ENCODE results near the gene SCRN1.

SCRN1 gene, protein sequence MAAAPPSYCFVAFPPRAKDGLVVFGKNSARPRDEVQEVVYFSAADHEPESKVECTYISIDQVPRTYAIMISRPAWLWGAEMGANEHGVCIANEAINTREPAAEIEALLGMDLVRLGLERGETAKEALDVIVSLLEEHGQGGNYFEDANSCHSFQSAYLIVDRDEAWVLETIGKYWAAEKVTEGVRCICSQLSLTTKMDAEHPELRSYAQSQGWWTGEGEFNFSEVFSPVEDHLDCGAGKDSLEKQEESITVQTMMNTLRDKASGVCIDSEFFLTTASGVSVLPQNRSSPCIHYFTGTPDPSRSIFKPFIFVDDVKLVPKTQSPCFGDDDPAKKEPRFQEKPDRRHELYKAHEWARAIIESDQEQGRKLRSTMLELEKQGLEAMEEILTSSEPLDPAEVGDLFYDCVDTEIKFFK

DNA sequence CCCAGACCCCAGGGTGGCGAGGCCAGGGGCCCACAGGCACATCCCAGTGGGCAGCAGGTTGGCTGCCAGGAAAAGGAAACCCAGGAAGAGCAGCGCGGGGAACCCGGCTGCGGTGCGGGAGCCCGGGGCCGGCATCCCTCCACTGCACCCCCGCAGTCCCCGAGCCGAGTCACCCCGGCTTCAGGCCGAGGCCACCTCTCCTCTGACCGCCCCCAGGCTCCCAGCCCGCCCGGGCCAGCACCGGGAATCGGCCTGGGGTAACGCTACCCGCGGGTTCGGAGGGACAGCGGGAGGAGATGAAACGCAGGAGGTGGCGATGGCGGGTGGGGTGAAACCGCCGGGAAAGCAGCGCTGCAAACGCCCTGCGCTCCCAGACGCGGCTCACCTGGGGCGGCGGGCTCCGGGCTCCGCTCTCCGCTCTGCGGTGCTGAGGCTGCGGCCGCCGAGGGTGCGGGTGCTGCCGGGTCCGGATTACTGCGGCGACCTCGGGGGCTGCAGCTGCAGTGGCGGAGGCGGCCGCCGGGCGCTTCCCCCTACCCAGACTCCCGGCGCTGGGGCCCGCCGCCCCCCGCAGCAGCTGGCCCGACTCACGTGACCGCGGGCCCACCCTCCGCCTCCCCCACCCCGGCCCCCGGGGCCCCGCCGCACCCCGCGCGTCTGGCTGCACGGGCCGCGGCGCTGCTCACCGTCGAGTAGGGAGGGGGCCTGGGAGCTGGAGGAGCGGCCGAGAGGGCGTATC lies at the start of gene SCRN1:
Gene SCRN1, minus strand, starts transcription at position 545 of the 739 bp plus-strand sequence. CDS start 20,734 bp downstream, outside the sequence.
- peak within 1 kb of the TSS in 4 of 5 donors; percentile 70 to 84 (median 81) for H3K9ac ChIP-seq (ENCODE audit: low read length in 5 of 5)
- peaks cover 0 to 29% (median 25%) of the 10 kb centered on the region in 5 donors for H3K4me1 ChIP-seq (ENCODE audit: control insufficient read depth in 5 of 5, insufficient read depth in 5 of 5, low read length in 5 of 5)

DNA sequence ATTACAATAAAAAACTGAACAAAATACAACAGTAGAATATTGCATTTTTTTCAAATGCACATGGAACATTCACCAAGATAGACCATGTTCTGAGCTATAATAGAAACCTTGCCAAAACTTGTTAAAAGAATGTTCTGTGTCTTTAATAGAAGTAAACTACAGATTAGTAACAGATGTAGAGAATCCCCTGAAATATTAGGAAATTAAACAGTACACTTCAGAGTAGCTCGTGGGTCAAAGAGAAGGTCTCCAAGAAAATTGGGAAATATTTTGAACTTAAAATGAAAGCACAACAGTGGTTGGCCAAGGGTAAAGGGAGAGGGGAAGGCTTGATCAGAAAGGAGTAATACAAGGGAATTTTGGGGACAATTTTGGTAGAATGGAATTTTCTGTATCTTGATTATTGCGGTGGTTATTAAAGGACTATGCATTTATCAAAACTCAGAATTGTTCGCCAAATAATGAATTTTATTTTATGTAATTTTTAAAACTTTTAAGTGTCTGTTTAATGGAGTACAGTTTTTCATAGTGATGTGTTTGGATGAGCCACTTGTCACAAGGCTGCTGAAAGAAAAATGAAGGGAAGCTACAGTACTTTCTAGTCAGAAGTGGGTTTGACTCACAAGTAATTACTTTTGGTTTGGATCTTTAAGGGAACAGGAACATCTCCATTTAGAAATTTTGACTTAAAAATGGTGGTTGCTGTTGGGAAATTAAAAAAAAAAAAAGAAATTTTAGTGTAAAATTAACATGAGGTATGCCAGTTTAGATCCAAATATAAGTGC lies 48.8 kb upstream of the SCRN1 start:
- Histone ChIP-seq H3K27ac (ENCODE audit: low read depth, low read length) (peak overlapping the region; percentile 11), H3K36me3 (ENCODE audit: control insufficient read depth in 5 of 5, insufficient read depth in 5 of 5, low read length in 5 of 5) (no peaks in the 10 kb centered on the region), H3K9me3 (ENCODE audit: control insufficient read depth in 5 of 5, low read length in 5 of 5) (no peaks in the 10 kb centered on the region), H3K9ac (ENCODE audit: low read length in 5 of 5) (no peak overlapping the region), H3K27me3 (ENCODE audit: control insufficient read depth in 5 of 5, insufficient read depth in 4 of 5, low read length in 5 of 5) (no peaks in the 10 kb centered on the region), H3K4me1 (ENCODE audit: control insufficient read depth in 5 of 5, insufficient read depth in 5 of 5, low read length in 5 of 5) (peaks cover 0 to 17% (median 12%) of the 10 kb centered on the region in 5 donors), H3K4me3 (ENCODE audit: low read depth in 1 of 5, low read length in 5 of 5) (no peak overlapping the region)

More for the DNA sequence above, at the start of gene SCRN1:
- Histone ChIP-seq H3K36me3 (ENCODE audit: control insufficient read depth in 5 of 5, insufficient read depth in 5 of 5, low read length in 5 of 5) (no peaks in the 10 kb centered on the region), H3K4me3 (ENCODE audit: low read depth in 1 of 5, low read length in 5 of 5) (peak within 1 kb of the TSS; percentile 68 to 92 (median 77)), H3K27ac (ENCODE audit: low read depth, low read length) (peak within 1 kb of the TSS; percentile 67), H3K9me3 (ENCODE audit: control insufficient read depth in 5 of 5, low read length in 5 of 5) (peaks cover 2 to 12% (median 10%) of the 10 kb centered on the region in 5 donors), H3K27me3 (ENCODE audit: control insufficient read depth in 5 of 5, insufficient read depth in 4 of 5, low read length in 5 of 5) (no peaks in the 10 kb centered on the region)

DNA sequence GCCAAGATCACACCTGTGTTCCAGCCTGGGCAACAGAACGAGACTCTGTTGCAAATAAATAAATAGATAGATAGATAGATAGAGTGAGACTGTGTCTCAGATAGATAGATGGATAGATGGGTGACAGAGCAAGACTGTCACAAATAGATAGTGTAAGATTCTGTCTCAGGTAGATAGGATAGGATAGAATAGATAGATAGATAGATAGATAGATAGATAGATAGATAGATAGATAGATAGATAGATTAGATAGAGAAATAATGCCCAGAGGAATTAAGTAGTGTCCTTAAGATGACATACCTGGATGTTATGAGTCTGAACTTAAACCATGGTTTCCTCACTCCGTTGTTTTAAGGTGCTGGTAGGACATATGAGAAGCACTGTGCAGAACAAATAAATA lies 46.6 kb upstream of the SCRN1 start:
- H3K4me1 ChIP-seq (ENCODE audit: control insufficient read depth in 5 of 5, insufficient read depth in 5 of 5, low read length in 5 of 5) = peaks cover 0 to 24% (median 17%) of the 10 kb centered on the region in 5 donors

DNA sequence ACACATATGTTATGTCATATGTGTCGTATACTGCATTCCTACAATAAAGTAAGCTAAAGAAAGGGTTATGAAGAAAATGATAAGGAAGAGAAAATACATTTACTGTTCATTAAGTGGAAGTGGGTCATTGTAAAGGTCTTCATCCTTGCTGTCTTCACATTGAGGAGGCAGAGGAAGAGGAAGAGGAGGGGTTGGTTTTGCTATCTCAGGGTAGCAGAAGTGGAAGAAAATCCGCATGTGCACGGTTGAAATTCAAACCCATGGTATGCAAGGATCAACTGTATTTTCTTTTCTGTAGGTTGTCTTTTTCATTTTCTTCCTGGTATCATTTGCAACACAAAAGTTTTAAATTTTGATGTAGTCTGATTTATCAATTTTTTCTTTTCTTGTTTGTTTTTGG lies 44.9 kb upstream of the SCRN1 start:
- no peak overlapping the region for H3K9ac ChIP-seq (ENCODE audit: low read length in 5 of 5)
- peaks cover 0 to 27% (median 16%) of the 10 kb centered on the region in 5 donors for H3K4me1 ChIP-seq (ENCODE audit: control insufficient read depth in 5 of 5, insufficient read depth in 5 of 5, low read length in 5 of 5)
- no peak overlapping the region for H3K4me3 ChIP-seq (ENCODE audit: low read depth in 1 of 5, low read length in 5 of 5)
- H3K27ac ChIP-seq (ENCODE audit: low read depth, low read length) = no peak overlapping the region
- no peaks in the 10 kb centered on the region for H3K9me3 ChIP-seq (ENCODE audit: control insufficient read depth in 5 of 5, low read length in 5 of 5)
- no peaks in the 10 kb centered on the region for H3K36me3 ChIP-seq (ENCODE audit: control insufficient read depth in 5 of 5, insufficient read depth in 5 of 5, low read length in 5 of 5)
- no peaks in the 10 kb centered on the region for H3K27me3 ChIP-seq (ENCODE audit: control insufficient read depth in 5 of 5, insufficient read depth in 4 of 5, low read length in 5 of 5)

More for the DNA sequence above, 46.6 kb upstream of the SCRN1 start:
- no peak overlapping the region for H3K4me3 ChIP-seq (ENCODE audit: low read depth in 1 of 5, low read length in 5 of 5)
- no peaks in the 10 kb centered on the region for H3K36me3 ChIP-seq (ENCODE audit: control insufficient read depth in 5 of 5, insufficient read depth in 5 of 5, low read length in 5 of 5)
- H3K9ac ChIP-seq (ENCODE audit: low read length in 5 of 5) = no peak overlapping the region
- H3K27ac ChIP-seq (ENCODE audit: low read depth, low read length) = no peak overlapping the region
- no peaks in the 10 kb centered on the region for H3K27me3 ChIP-seq (ENCODE audit: control insufficient read depth in 5 of 5, insufficient read depth in 4 of 5, low read length in 5 of 5)
- no peaks in the 10 kb centered on the region for H3K9me3 ChIP-seq (ENCODE audit: control insufficient read depth in 5 of 5, low read length in 5 of 5)

DNA sequence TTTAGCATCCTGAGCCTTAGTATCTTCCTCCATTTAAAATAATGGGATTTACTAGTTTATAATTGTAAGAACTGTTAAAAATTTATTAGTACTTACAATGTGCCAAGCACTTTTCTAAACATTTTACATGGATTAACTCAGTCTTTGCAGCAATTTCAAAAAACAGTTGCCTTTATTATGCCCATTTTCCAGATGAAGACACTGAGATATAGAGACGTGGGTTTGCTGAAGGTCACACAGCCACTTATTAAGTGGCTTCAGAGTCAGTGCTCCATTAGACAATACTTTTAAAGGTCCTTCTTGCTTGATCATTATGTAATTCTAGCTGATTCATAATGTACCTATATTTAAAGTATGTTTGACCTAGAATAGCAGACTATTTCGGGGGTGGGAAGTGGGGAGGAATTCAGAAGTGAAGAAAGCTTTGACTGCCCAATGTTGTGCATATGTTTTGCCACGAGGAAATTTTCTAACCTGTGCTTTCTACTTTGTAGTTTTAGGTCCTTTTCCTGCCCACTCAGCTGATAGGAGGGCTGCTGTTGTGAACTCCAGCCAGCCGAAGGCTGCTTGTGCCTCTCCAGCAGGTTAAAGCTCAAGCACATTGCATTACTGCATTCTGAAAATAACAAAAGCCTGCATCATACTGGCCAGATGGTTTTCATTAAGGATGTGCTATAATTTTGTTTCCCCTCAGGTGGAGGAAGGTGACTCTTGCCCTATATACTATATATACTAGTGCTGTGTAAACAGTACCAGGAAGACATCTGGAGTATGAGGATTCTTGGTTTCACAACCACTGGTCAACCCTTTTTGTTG lies 42.9 kb upstream of the SCRN1 start:
- no peak overlapping the region for H3K4me3 ChIP-seq (ENCODE audit: low read depth in 1 of 5, low read length in 5 of 5)
- no peaks in the 10 kb centered on the region for H3K27me3 ChIP-seq (ENCODE audit: control insufficient read depth in 5 of 5, insufficient read depth in 4 of 5, low read length in 5 of 5)
- H3K27ac ChIP-seq (ENCODE audit: low read depth, low read length) = no peak overlapping the region
- no peaks in the 10 kb centered on the region for H3K9me3 ChIP-seq (ENCODE audit: control insufficient read depth in 5 of 5, low read length in 5 of 5)
- peak overlapping the region in 1 of 5 donors; percentile 44 for H3K9ac ChIP-seq (ENCODE audit: low read length in 5 of 5)
- no peaks in the 10 kb centered on the region for H3K36me3 ChIP-seq (ENCODE audit: control insufficient read depth in 5 of 5, insufficient read depth in 5 of 5, low read length in 5 of 5)
- peaks cover 4 to 32% (median 24%) of the 10 kb centered on the region in 5 donors for H3K4me1 ChIP-seq (ENCODE audit: control insufficient read depth in 5 of 5, insufficient read depth in 5 of 5, low read length in 5 of 5)

DNA sequence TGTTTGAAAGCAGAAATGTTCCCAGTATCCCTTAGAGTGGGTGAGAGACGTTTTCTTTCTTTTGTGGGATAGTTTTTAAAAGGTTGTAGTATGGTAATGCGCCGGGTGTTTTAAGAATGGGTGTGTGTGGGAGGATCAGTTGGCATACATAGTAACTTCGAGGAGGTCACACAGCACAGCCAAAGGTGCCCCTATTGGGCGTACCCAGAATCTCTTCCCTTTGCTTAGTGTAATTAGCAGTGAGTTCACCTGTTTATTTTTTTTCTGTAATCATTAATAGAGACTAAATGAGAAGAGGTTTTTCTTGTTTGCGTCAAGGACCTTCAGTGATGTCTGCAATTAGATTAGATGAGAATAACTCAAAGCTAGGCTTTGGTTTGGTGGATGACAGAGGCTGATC lies 40.1 kb upstream of the SCRN1 start:
- H3K9me3 ChIP-seq (ENCODE audit: control insufficient read depth in 5 of 5, low read length in 5 of 5) = no peaks in the 10 kb centered on the region
- H3K4me3 ChIP-seq (ENCODE audit: low read depth in 1 of 5, low read length in 5 of 5) = peak overlapping the region in 4 of 5 donors; percentile 68 to 98 (median 82)
- H3K9ac ChIP-seq (ENCODE audit: low read length in 5 of 5) = peak overlapping the region in 3 of 5 donors; percentile 5 to 95 (median 87)
- H3K4me1 ChIP-seq (ENCODE audit: control insufficient read depth in 5 of 5, insufficient read depth in 5 of 5, low read length in 5 of 5) = peaks cover 4 to 54% (median 45%) of the 10 kb centered on the region in 5 donors
- H3K27me3 ChIP-seq (ENCODE audit: control insufficient read depth in 5 of 5, insufficient read depth in 4 of 5, low read length in 5 of 5) = no peaks in the 10 kb centered on the region
- no peaks in the 10 kb centered on the region for H3K36me3 ChIP-seq (ENCODE audit: control insufficient read depth in 5 of 5, insufficient read depth in 5 of 5, low read length in 5 of 5)
- H3K27ac ChIP-seq (ENCODE audit: low read depth, low read length) = no peak overlapping the region

DNA sequence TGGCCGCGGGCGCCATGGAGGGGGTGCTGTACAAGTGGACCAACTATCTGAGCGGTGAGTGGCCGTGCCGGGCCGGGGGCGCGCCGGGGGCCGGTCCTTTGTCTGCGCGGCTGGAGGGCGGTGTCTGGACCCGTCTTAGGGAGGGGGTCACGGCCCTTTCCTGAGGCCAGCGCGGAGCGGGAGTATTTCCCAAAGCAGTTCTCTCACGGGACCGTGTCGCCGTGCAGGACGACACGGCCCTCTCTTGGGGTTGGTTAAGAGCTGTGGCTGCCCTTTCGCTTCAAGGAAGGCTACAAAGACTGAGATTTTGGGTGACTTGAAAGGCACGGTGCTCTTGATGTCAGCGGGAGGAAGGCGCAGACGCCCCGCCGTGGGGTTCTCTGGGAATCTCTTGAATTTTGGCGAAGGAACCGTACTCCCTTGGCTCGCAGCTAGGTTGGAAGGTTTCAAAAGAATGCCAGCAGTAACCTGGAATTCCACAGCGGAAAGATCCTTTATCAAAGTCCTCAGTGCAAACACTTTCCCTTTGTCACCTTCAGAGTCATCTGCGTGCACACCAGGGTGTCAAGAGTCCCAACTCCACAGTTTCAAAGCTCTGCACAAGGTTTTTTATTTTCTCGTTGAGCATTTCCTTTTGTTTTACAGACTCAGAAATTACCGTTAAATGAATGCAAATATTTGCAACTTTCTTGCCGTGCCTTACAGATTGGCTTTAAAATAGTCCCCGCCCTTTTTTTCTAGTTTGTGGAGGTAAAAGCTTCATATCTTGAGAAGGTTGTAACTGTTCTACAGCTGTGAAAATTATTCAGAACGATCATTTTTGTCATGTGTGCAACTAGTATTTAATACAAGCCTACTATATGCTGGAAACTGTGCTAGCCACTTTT lies 39.4 kb upstream of the SCRN1 start:
- H3K9ac ChIP-seq (ENCODE audit: low read length in 5 of 5) = peak overlapping the region; percentile 63 to 95 (median 87)
- no peaks in the 10 kb centered on the region for H3K9me3 ChIP-seq (ENCODE audit: control insufficient read depth in 5 of 5, low read length in 5 of 5)
- H3K27me3 ChIP-seq (ENCODE audit: control insufficient read depth in 5 of 5, insufficient read depth in 4 of 5, low read length in 5 of 5) = no peaks in the 10 kb centered on the region
- H3K36me3 ChIP-seq (ENCODE audit: control insufficient read depth in 5 of 5, insufficient read depth in 5 of 5, low read length in 5 of 5) = no peaks in the 10 kb centered on the region
- peak overlapping the region; percentile 89 for H3K27ac ChIP-seq (ENCODE audit: low read depth, low read length)
- peaks cover 4 to 55% (median 45%) of the 10 kb centered on the region in 5 donors for H3K4me1 ChIP-seq (ENCODE audit: control insufficient read depth in 5 of 5, insufficient read depth in 5 of 5, low read length in 5 of 5)
- peak overlapping the region; percentile 68 to 98 (median 89) for H3K4me3 ChIP-seq (ENCODE audit: low read depth in 1 of 5, low read length in 5 of 5)

DNA sequence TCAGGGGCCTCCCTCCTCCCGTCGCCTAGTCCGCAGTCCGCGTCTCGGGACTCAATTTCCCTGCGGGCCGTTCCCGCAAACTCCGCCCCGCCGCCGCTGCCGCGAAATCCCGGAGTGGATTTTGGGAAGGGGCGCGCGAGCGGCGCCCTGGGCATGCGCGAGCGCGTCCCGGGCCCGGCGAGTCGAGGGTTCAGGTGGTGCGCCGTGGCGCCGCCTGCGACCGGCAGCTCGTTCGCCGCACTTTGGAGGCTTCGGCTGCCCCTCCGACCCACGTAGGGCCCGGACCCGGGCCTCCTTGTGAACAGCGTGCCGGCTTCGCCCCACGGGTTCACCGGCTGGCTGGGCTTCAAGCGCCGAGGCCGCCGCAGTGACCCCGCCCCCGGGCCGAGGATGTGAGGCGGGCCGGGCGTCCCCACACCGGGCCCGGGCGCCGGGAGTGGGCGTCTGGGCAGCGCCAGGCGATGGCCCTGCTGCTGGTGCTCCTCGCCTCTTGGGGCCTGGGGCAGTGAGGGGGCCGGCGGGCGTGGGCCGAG lies 38.7 kb upstream of the SCRN1 start, which contains the start of gene PLEKHA8:
Gene PLEKHA8, plus strand, starts transcription at position 197 of the 533 bp plus-strand sequence. CDS start 351 bp downstream, outside the sequence.
- Histone ChIP-seq H3K27ac (ENCODE audit: low read depth, low read length) (peak within 1 kb of the TSS; percentile 89), H3K36me3 (ENCODE audit: control insufficient read depth in 5 of 5, insufficient read depth in 5 of 5, low read length in 5 of 5) (no peaks in the 10 kb centered on the region), H3K9ac (ENCODE audit: low read length in 5 of 5) (peak within 1 kb of the TSS; percentile 63 to 95 (median 87)), H3K4me3 (ENCODE audit: low read depth in 1 of 5, low read length in 5 of 5) (peak within 1 kb of the TSS; percentile 68 to 98 (median 91)), H3K9me3 (ENCODE audit: control insufficient read depth in 5 of 5, low read length in 5 of 5) (no peaks in the 10 kb centered on the region), H3K4me1 (ENCODE audit: control insufficient read depth in 5 of 5, insufficient read depth in 5 of 5, low read length in 5 of 5) (peaks cover 4 to 55% (median 45%) of the 10 kb centered on the region in 5 donors), H3K27me3 (ENCODE audit: control insufficient read depth in 5 of 5, insufficient read depth in 4 of 5, low read length in 5 of 5) (no peaks in the 10 kb centered on the region)
